ENCODE results near the gene NTN1.

DNA sequence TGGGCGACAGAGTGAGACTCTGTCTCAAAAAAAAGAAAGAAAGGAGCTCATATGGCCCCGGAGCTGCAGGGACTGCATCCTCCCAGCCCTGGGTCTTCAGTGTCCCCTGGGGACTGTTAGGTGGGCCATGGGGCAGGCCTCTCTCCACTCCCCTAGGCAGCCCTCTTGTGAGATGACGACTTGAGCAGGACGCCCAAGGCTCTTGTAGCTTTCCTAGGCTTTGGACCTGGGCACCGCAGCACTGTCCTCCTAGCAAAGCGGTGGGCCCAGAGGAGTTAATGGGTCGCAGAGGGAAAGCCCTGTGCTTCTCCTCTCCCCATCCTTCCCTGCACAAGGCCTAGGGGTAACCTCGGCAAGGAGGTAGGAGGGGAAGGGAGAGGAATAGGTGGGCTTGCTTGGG lies 202.2 kb downstream of the NTN1 start:
- TF ChIP-seq, protein P1, sequence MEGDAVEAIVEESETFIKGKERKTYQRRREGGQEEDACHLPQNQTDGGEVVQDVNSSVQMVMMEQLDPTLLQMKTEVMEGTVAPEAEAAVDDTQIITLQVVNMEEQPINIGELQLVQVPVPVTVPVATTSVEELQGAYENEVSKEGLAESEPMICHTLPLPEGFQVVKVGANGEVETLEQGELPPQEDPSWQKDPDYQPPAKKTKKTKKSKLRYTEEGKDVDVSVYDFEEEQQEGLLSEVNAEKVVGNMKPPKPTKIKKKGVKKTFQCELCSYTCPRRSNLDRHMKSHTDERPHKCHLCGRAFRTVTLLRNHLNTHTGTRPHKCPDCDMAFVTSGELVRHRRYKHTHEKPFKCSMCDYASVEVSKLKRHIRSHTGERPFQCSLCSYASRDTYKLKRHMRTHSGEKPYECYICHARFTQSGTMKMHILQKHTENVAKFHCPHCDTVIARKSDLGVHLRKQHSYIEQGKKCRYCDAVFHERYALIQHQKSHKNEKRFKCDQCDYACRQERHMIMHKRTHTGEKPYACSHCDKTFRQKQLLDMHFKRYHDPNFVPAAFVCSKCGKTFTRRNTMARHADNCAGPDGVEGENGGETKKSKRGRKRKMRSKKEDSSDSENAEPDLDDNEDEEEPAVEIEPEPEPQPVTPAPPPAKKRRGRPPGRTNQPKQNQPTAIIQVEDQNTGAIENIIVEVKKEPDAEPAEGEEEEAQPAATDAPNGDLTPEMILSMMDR (conservative IDR thresholded peaks at IDR 0.05), result no peak
- TF ChIP-seq ZFX (IDR thresholded peaks at IDR 0.05), result no peak

Data from C4-2B (cell line).